Type B pancreatic cell (in vitro differentiated cells): ENCODE measurements around the gene HMOX1. TPM values are rescaled to one million over a fixed set of nuclear protein-coding genes. Genes with fewer than 3 reads are reported as not detected.

Experiments
- DNase-seq: peaks from one replicate; pipeline ENCODE4 v3.0.0; 2021; ENCODE audit warnings: mixed read lengths; ENCODE audit not compliant: unreplicated experiment; ENCODE audit errors: extremely low spot score
- H3K27ac Mint-ChIP-seq: 2 replicates; pipeline ENCODE4 v1.8.0; 2021; ENCODE audit warnings: mild to moderate bottlenecking, mixed read lengths
- H3K27me3 Mint-ChIP-seq: 2 replicates; pipeline ENCODE4 v1.8.0; 2021; ENCODE audit warnings: mixed read lengths
- H3K36me3 Mint-ChIP-seq: 2 replicates; pipeline ENCODE4 v1.8.0; 2021; ENCODE audit warnings: mixed read lengths
- H3K4me1 Mint-ChIP-seq: one replicate; pipeline ENCODE4 v1.8.0; 2021; ENCODE audit warnings: mixed read lengths; ENCODE audit not compliant: unreplicated experiment
- H3K4me3 Mint-ChIP-seq: 2 replicates; pipeline ENCODE4 v1.8.0; 2021; ENCODE audit warnings: mild to moderate bottlenecking, mixed read lengths
- H3K9me3 Mint-ChIP-seq: 2 replicates; pipeline ENCODE4 v1.8.0; 2021; ENCODE audit warnings: mixed read lengths
- CTCF ChIP-seq: fragments of 200-600 bp; sonication (generic); conservative IDR thresholded peaks from 2 replicates; pipeline ENCODE4 v1.5.0; 2021; ENCODE audit warnings: antibody characterized with exemption, mild to moderate bottlenecking
- total RNA-seq: library from RNA; stranded (reverse); gene quantifications from 2 replicates; pipeline ENCODE4 v1.2.1, GENCODE V29; 2021; ENCODE audit warnings: low replicate concordance

HMOX1 gene
- total RNA-seq, 1 donor from 2014 or later: 4.1 TPM

DNA sequence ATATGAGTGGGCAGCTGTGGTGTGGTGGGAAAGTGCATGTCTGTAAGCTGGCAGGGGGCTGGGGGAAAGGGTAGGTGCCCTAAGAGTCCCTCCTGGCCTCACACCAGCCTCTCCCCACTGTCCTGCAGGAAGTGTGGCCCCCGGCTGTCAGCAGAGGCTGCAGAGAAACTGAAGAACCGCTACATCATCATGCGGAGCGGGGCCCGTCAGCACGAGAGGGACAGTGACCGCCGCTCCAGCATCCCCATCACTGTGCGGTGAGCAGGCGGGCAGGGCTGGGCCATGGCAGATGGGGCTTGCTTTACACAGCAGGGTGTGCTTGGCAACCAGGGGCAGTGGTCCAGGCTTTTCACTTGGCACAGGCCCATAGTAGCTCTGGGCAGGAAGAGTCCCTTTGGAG lies 38.9 kb downstream of the HMOX1 start:
- H3K27me3 Mint-ChIP-seq: no peaks in the 10 kb centered on the region
- H3K4me3 Mint-ChIP-seq: no peak overlapping the region
- H3K9me3 Mint-ChIP-seq: no peaks in the 10 kb centered on the region
- H3K27ac Mint-ChIP-seq: no peak overlapping the region
- peaks cover 6% of the 10 kb centered on the region for H3K36me3 Mint-ChIP-seq
- H3K4me1 Mint-ChIP-seq: peaks cover 3% of the 10 kb centered on the region
- no peak for DNase-seq
- no peak for TF ChIP-seq CTCF

DNA sequence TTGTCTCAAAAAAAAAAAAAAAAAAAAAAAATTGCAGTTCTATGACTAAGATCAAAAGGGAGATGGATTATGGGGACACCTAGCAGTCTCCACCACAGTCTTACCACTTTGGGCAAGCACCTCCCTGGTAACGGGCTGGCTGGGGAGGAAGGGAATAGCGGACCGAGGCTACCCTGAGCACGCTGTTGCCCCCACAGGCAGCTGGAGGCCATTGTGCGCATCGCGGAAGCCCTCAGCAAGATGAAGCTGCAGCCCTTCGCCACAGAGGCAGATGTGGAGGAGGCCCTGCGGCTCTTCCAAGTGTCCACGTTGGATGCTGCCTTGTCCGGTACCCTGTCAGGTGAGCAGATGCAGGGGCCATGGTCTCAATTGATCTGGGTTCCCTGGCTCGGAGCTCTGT lies 40.2 kb downstream of the HMOX1 start:
- H3K27ac Mint-ChIP-seq: no peak overlapping the region
- H3K4me3 Mint-ChIP-seq: no peak overlapping the region
- peaks cover 4% of the 10 kb centered on the region for H3K4me1 Mint-ChIP-seq
- peaks cover 4% of the 10 kb centered on the region for H3K36me3 Mint-ChIP-seq
- TF ChIP-seq CTCF: no peak
- H3K9me3 Mint-ChIP-seq: no peaks in the 10 kb centered on the region
- H3K27me3 Mint-ChIP-seq: no peaks in the 10 kb centered on the region
- no peak for DNase-seq

DNA sequence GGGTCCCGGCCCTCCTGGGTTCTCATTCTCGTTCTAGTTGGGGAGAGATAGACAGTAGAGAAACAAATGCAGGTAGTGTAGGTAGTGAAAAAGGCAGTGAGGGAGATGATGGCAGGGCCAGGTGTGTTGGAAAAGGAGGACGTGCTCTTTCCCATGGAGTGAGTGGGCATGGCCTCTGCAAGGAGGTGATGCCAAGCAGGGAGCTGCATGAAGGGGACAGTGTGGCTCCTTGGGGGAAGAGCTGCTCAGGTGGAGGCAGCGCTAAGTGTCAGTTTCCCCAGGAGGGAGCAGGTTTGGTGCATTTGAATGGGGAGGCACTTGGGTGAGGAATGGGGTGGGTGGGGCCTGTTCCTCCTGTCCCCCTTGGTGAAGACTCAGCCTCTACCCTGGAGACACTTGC lies 41.2 kb downstream of the HMOX1 start:
- no peak for DNase-seq
- peaks cover 12% of the 10 kb centered on the region for H3K4me1 Mint-ChIP-seq
- no peaks in the 10 kb centered on the region for H3K27me3 Mint-ChIP-seq
- H3K4me3 Mint-ChIP-seq: no peak overlapping the region
- peaks cover 4% of the 10 kb centered on the region for H3K36me3 Mint-ChIP-seq
- no peak overlapping the region for H3K27ac Mint-ChIP-seq
- H3K9me3 Mint-ChIP-seq: no peaks in the 10 kb centered on the region
- no peak for TF ChIP-seq CTCF

DNA sequence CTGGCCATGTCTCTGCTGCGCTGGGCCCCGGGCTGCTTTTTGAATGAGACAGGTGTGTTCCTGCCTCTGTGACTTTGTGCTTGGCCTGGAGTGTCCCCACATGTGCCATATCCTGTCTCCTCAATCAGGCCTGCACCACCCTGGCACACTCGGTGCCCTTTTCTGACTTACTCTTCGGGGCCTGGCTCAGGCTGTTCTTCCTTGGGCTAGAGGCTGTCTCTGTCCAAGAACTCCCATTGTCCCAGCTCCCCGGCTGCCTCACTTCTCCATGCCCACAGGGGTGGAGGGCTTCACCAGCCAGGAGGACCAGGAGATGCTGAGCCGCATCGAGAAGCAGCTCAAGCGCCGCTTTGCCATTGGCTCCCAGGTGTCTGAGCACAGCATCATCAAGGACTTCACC lies 42.0 kb downstream of the HMOX1 start:
- no peak for TF ChIP-seq CTCF
- no peak for DNase-seq
- Mint-ChIP-seq H3K27ac (no peak overlapping the region), H3K4me3 (no peak overlapping the region), H3K9me3 (no peaks in the 10 kb centered on the region), H3K36me3 (peaks cover 4% of the 10 kb centered on the region), H3K27me3 (no peaks in the 10 kb centered on the region), H3K4me1 (peaks cover 13% of the 10 kb centered on the region)

- no peak for TF ChIP-seq CTCF
- H3K4me1 Mint-ChIP-seq: peaks cover 13% of the 10 kb centered on the region
- H3K27ac Mint-ChIP-seq: no peak overlapping the region
- no peaks in the 10 kb centered on the region for H3K9me3 Mint-ChIP-seq
- no peak overlapping the region for H3K4me3 Mint-ChIP-seq
- DNase-seq: no peak
- H3K27me3 Mint-ChIP-seq: no peaks in the 10 kb centered on the region
- peaks cover 4% of the 10 kb centered on the region for H3K36me3 Mint-ChIP-seq
These were observed 43.2 kb downstream of the HMOX1 start for GRCh38 chr22:35424081-35424480.

DNA sequence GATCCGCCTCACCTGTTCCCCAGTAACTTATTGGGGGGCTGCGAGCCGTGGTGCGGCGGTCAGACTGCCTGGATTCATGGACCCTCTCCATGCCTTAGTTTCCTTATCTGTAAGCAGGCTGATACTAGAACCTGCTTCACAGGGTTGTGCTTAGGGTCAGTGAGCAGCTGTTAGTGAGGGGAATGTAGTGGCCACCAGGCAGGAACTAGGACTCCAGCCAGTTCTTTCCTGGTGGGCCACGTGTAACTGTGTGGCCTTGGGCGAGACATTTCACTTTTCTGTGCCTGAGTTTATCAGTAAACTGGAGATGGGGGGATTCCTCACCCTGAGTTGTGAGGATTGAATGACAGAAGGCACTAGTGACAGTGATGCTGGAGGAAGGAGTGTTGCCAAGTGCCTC lies 43.9 kb downstream of the HMOX1 start:
- H3K27me3 Mint-ChIP-seq: no peaks in the 10 kb centered on the region
- peak overlapping the region; percentile 14 for H3K27ac Mint-ChIP-seq
- peaks cover 4% of the 10 kb centered on the region for H3K36me3 Mint-ChIP-seq
- H3K4me3 Mint-ChIP-seq: no peak overlapping the region
- no peaks in the 10 kb centered on the region for H3K9me3 Mint-ChIP-seq
- H3K4me1 Mint-ChIP-seq: peaks cover 13% of the 10 kb centered on the region
- TF ChIP-seq CTCF: no peak
- DNase-seq: no peak
